C4-2B (cell line): ENCODE results near the gene TESK2.

Experiments
- H3K27ac ChIP-seq: fragments of 450-650 bp; 2 replicates; pipeline ENCODE4 v1.5.1; 2017
- CTCF ChIP-seq: fragments of 450-650 bp; conservative IDR thresholded peaks from 2 replicates; pipeline ENCODE4 v1.5.1; 2017; ENCODE audit warnings: mild to moderate bottlenecking
- ZFX ChIP-seq: fragments of 450-650 bp; IDR thresholded peaks from 2 replicates; pipeline ENCODE4 v1.6.1; 2017

TESK2 gene

DNA sequence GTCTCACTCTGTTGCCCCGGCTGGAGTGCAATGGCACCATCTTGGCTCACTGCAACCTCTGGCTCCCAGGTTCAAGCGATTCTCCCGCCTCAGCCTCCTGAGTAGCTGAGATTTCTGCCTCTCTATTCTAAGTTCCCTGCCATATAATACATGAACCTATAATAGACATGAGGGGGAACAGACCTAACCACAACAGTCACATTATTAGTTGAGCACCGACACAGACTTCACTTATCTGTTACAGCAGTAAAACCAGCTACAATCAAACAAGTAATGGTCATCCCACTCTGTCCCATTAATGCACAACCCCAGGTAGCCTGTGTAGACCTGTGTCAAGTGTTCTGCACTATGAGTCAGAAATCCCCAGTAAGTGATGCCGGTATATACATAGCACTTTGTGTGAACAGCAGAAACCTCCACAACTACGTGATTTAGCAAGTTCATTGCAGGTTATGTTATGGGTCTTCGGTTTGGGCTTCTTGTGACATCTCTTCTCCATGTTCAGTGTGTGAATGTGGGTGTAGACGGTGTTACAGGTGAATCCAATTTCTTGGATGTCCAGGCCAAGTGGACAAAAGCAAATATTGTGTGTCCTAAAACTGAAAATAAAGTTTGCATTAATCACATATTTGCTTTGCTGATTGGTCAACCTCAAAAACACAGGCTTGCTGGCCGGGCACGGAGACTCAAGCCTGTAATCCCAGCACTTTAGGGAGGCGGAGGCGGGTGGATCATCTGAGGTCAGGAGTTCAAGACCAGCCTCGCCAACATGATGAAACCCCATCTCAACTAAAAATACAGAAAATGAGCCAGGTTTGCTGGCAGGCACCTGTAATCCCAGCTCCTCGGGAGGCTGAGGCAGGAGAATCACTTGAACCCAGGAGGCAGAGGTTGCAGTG, 12.7 kb upstream of the TESK2 start:
- TF ChIP-seq CTCF = no peak
- TF ChIP-seq ZFX = no peak
- no peak overlapping the region for H3K27ac ChIP-seq

- TF ChIP-seq CTCF (no peak), ZFX (no peak)
- no peak overlapping the region for H3K27ac ChIP-seq
Measured at GRCh38 chr1:45501505-45501859, 10.5 kb upstream of the TESK2 start.

DNA sequence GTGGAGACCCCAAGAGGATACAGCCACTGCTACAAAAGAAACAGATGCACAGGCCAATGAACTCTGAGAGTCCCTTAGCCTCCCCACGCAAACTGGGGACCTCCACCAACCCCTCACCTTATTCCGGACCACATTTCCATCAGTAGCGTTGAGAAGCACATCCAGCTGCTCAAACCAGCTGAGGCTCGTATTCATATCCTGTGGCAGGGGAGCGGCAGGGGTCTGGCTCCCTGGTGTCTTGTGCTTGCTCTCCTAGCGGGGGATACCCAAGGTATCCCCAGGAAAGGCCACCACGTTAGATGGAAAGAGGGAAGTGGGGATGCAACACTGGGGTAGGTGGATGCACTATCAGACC, 8.4 kb upstream of the TESK2 start:
- peak overlapping the region; percentile 90 for H3K27ac ChIP-seq

GRCh38 chr1:45498279-45498678, 7.3 kb upstream of the TESK2 start:
- TF ChIP-seq ZFX = no peak
- TF ChIP-seq CTCF = no peak
- H3K27ac ChIP-seq = no peak overlapping the region

More for the DNA sequence above, 8.4 kb upstream of the TESK2 start:
- TF ChIP-seq ZFX (no peak), CTCF (no peak)

DNA sequence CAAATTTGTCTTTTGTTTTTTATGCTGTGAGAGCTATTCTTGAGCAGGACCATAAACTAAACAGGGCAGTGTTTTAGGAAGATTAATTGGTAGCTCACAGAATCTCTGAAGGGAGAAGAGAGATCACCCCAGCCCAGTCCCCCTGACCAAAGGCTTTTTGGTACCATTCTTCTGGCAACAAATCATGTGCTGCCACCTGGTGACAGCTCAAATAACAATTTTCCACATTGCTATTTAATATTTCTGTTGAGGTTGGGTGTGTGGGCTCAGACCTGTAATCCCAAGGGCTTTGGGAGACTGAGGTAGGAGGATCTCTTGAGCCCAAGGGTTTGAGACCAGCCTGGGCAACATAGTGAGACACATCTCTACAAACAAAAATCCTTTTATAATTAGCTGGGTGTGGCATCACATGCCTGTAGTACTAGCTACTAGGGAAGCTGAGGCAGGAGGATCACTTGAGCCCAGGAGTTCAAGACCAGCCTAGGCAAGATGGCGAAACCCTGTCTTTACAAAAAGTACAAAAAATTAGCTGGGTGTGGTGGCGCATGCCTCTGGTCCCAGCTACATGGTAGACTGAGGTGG, 2.2 kb upstream of the TESK2 start:
- H3K27ac ChIP-seq = no peak overlapping the region
- TF ChIP-seq ZFX = no peak
- TF ChIP-seq CTCF = peak; percentile 82

DNA sequence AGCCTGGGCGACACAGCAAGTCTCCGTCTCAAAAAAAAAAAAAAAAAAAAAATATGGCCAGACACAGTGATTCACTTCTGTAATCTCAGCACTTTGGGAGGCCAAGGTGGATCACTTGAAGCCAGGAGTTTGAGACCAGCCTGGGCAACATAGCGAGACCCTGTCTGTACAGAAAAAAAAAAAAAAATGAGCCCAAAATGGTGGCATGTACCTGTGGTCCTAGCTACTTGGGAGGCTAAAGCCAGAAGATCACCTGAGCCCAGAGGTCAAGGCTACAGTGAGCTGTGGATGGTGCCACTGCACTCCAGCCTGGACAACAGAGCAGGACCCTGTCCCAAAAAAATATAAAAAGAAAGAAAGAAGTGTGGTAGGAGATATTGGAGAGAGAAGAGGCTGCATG, 1.7 kb upstream of the TESK2 start:
- H3K27ac ChIP-seq = no peak overlapping the region; the same call in 1 of the 2 replicates
- no peak for TF ChIP-seq CTCF
- TF ChIP-seq ZFX = no peak

- peak overlapping the region; percentile 43 for H3K27ac ChIP-seq
- no peak for TF ChIP-seq ZFX
- no peak for TF ChIP-seq CTCF
Measured at GRCh38 chr1:45491487-45492260, 711 bp upstream of the TESK2 start.
